Activated CD4-positive, CD25-positive, alpha-beta regulatory T cell treated with anti-CD3 and anti-CD28 coated beads, Interleukin-2, amount 50 U/mL, for 72 hours (primary cell): Measurements from ENCODE around the gene HEATR9.

Experiments used
- DNase-seq: peaks from one replicate; pipeline ENCODE4 v3.0.0; 2021

Gene HEATR9

GRCh38 chr17:35894206-35894605 lies 25.5 kb upstream of the HEATR9 start:
- DNase-seq = no peak

- DNase-seq = no peak
These were observed 25.1 kb upstream of the HEATR9 start for GRCh38 chr17:35893751-35894150.

- DNase-seq = peak; percentile 43
These were observed 23.7 kb upstream of the HEATR9 start for GRCh38 chr17:35892091-35893035.

- DNase-seq = no peak
These were observed 22.6 kb upstream of the HEATR9 start for GRCh38 chr17:35891269-35891668.

- DNase-seq = no peak
These were observed 22.1 kb upstream of the HEATR9 start for GRCh38 chr17:35890774-35891155.

- DNase-seq = no peak
These were observed 21.4 kb upstream of the HEATR9 start for GRCh38 chr17:35889818-35890773.

- DNase-seq = no peak
These were observed 20.6 kb upstream of the HEATR9 start for GRCh38 chr17:35889241-35889640.

- DNase-seq = peak; percentile 44
These were observed 11.3 kb upstream of the HEATR9 start, which contains the start of gene CCL5 for GRCh38 chr17:35879773-35880654. CCL5 (minus strand) TSS chr17:35880360.

- no peak for DNase-seq
These were observed 9.7 kb upstream of the HEATR9 start for GRCh38 chr17:35878361-35878760.

- DNase-seq = no peak
These were observed 8.8 kb upstream of the HEATR9 start for GRCh38 chr17:35877345-35878029.

GRCh38 chr17:35876534-35876933 lies 7.8 kb upstream of the HEATR9 start:
- no peak for DNase-seq

- no peak for DNase-seq
These were observed 7.1 kb upstream of the HEATR9 start for GRCh38 chr17:35875800-35876139.

GRCh38 chr17:35875072-35875799 lies 6.5 kb upstream of the HEATR9 start:
- no peak for DNase-seq

GRCh38 chr17:35872196-35872980 lies 3.7 kb upstream of the HEATR9 start:
- no peak for DNase-seq

GRCh38 chr17:35870906-35871819 lies 2.5 kb upstream of the HEATR9 start:
- DNase-seq = no peak

GRCh38 chr17:35867574-35867973 lies 1.1 kb downstream of the HEATR9 start:
- DNase-seq = no peak

- DNase-seq = no peak
These were observed 2.2 kb downstream of the HEATR9 start for GRCh38 chr17:35866341-35866950.

GRCh38 chr17:35865412-35866340 lies 3.0 kb downstream of the HEATR9 start:
- no peak for DNase-seq
